GM23338 (cell line): ENCODE results near the gene CRACR2A.

Experiments
- JUNB ChIP-seq: IDR thresholded peaks from one replicate; pipeline ENCODE4 v1.6.1; 2016; ENCODE audit warnings: antibody characterized with exemption; ENCODE audit not compliant: unreplicated experiment
- POLR2AphosphoS5 ChIP-seq: IDR thresholded peaks from 2 replicates; pipeline ENCODE4 v1.6.1; 2016; ENCODE audit warnings: antibody characterized with exemption, low read depth
- ZNF331 ChIP-seq: fragments of 250-450 bp; sonication (Bioruptor Pico); IDR thresholded peaks from 2 replicates; pipeline ENCODE4 v1.5.0; 2020; ENCODE audit warnings: low read depth, mild to moderate bottlenecking, moderate library complexity
- TF ChIP-seq, protein P1 (sequence below), 2 experiments: fragments of 200-600 bp in 1 of 2; sonication (generic) in 1 of 2; conservative IDR thresholded peaks; 2 replicates each; pipeline versions ENCODE4 v1.5.1 to v1.6.1; 2016 to 2017; ENCODE audit warnings: antibody characterized with exemption in 2 of 2, low read depth in 2 of 2, mild to moderate bottlenecking in 2 of 2, moderate library complexity in 1 of 2
- TF ChIP-seq, protein P2 (sequence below): IDR thresholded peaks from one replicate; pipeline ENCODE4 v1.6.1; 2018; ENCODE audit warnings: antibody characterized with exemption; ENCODE audit not compliant: unreplicated experiment

DNA sequence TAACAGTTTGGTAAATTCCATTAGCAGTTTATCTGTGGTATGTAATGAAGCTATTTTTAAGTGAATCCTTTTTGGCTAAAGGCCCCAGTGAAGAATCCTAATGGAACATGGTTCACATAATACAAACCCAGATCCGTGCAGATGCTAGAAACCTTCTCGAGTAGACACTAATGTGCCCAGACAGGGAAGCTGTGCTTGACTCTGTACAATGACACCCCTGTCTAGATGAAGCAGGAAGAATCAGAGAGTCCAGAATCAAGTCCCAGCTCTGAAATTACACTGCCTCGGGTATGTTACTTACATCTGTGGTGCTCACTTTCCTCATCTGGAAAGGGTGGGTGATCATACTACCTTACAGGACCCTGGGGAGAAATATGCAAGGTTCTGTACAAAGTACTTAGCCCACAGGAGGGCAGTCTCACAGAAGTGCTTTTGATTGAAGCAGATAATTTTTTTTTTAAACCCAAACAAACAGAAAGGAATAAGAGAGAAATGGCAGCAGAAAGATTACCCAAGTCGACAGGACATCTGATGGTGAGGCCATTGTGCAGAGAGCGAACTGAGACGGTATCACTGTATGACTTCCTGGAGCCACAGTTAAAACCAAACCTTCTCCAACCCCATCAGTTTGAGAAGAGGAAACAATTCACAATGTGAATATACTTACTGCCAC, 8.5 kb downstream of the CRACR2A start:
- TF ChIP-seq, protein P1, sequence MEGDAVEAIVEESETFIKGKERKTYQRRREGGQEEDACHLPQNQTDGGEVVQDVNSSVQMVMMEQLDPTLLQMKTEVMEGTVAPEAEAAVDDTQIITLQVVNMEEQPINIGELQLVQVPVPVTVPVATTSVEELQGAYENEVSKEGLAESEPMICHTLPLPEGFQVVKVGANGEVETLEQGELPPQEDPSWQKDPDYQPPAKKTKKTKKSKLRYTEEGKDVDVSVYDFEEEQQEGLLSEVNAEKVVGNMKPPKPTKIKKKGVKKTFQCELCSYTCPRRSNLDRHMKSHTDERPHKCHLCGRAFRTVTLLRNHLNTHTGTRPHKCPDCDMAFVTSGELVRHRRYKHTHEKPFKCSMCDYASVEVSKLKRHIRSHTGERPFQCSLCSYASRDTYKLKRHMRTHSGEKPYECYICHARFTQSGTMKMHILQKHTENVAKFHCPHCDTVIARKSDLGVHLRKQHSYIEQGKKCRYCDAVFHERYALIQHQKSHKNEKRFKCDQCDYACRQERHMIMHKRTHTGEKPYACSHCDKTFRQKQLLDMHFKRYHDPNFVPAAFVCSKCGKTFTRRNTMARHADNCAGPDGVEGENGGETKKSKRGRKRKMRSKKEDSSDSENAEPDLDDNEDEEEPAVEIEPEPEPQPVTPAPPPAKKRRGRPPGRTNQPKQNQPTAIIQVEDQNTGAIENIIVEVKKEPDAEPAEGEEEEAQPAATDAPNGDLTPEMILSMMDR (conservative IDR thresholded peaks at IDR 0.05; ENCODE audit: low read depth in 2 of 2), result no peak
- TF ChIP-seq, protein P2, sequence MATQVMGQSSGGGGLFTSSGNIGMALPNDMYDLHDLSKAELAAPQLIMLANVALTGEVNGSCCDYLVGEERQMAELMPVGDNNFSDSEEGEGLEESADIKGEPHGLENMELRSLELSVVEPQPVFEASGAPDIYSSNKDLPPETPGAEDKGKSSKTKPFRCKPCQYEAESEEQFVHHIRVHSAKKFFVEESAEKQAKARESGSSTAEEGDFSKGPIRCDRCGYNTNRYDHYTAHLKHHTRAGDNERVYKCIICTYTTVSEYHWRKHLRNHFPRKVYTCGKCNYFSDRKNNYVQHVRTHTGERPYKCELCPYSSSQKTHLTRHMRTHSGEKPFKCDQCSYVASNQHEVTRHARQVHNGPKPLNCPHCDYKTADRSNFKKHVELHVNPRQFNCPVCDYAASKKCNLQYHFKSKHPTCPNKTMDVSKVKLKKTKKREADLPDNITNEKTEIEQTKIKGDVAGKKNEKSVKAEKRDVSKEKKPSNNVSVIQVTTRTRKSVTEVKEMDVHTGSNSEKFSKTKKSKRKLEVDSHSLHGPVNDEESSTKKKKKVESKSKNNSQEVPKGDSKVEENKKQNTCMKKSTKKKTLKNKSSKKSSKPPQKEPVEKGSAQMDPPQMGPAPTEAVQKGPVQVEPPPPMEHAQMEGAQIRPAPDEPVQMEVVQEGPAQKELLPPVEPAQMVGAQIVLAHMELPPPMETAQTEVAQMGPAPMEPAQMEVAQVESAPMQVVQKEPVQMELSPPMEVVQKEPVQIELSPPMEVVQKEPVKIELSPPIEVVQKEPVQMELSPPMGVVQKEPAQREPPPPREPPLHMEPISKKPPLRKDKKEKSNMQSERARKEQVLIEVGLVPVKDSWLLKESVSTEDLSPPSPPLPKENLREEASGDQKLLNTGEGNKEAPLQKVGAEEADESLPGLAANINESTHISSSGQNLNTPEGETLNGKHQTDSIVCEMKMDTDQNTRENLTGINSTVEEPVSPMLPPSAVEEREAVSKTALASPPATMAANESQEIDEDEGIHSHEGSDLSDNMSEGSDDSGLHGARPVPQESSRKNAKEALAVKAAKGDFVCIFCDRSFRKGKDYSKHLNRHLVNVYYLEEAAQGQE, result no peak
- TF ChIP-seq ZNF331 (CRISPR knock-in tag) (no peak), POLR2AphosphoS5 (no peak), JUNB (no peak)
